OCI-LY7 (cell line): ENCODE measurements around the gene RPL3. TPM values are rescaled to one million over a fixed set of nuclear protein-coding genes. Genes with fewer than 3 reads are reported as not detected.
A peak's percentile ranks its signal among the peaks of the same experiment; 100 is the strongest.

Experiments used
- BruUV-seq: library from RNA; stranded (reverse); fragments of 400-500 nt; replicated peaks from 2 replicates; lab custom pipeline; 2021; lab: Mats Ljungman, UMichigan
- CTCF ChIA-PET: fragments of 300-600 bp; sonication (Branson Sonifier 250); formaldehyde crosslinking; loops from one replicate; lab custom pipeline; 2022; ENCODE audit warnings: antibody characterized with exemption; ENCODE audit not compliant: unreplicated experiment; lab: Charles Lee
- POLR2A ChIA-PET: fragments of 300-600 bp; sonication (Branson Sonifier 250); formaldehyde crosslinking; loops from one replicate; lab custom pipeline; 2022; ENCODE audit warnings: antibody characterized with exemption; lab: Charles Lee
- DNase-seq: peaks from one replicate; pipeline ENCODE4 v3.0.0-alpha.2; 2015; ENCODE audit warnings: low spot score
- H2AFZ ChIP-seq: fragments of 200-600 bp; sonication (generic), shearing (Covaris generic); 2 replicates; pipeline ENCODE4 v1.6.1; 2014; ENCODE audit warnings: mild to moderate bottlenecking, antibody characterized with exemption, low read length, moderate library complexity
- H3K27ac ChIP-seq: fragments of 200-600 bp; sonication (generic); 2 replicates; pipeline ENCODE4 v1.5.1; 2014; ENCODE audit warnings: mixed run types, low read depth, mild to moderate bottlenecking, moderate library complexity, low read length, inconsistent platforms; ENCODE audit not compliant: poor library complexity, severe bottlenecking
- H3K36me3 ChIP-seq: fragments of 200-600 bp; sonication (generic); 2 replicates; pipeline ENCODE4 v1.6.1; 2014; ENCODE audit warnings: mild to moderate bottlenecking, antibody characterized with exemption, low read length, moderate library complexity, mixed read lengths; ENCODE audit not compliant: insufficient read depth
- H3K4me1 ChIP-seq: fragments of 200-600 bp; sonication (generic); 2 replicates; pipeline ENCODE4 v1.5.1; 2014; ENCODE audit warnings: mild to moderate bottlenecking, low read length; ENCODE audit not compliant: insufficient read depth, poor library complexity, severe bottlenecking
- H3K4me2 ChIP-seq: fragments of 200-600 bp; sonication (generic); 2 replicates; pipeline ENCODE4 v1.6.1; 2014; ENCODE audit warnings: mild to moderate bottlenecking, low read length
- H3K4me3 ChIP-seq: fragments of 200-600 bp; sonication (generic); 2 replicates; pipeline ENCODE4 v1.5.1; 2014; ENCODE audit warnings: mild to moderate bottlenecking, low read depth, low read length; ENCODE audit not compliant: poor library complexity, severe bottlenecking
- H3K79me2 ChIP-seq: fragments of 200-600 bp; sonication (generic); 2 replicates; pipeline ENCODE4 v1.6.1; 2016; ENCODE audit warnings: low read depth, mild to moderate bottlenecking, low read length, moderate library complexity, mixed read lengths; ENCODE audit not compliant: insufficient read depth
- H3K9me2 ChIP-seq: fragments of 200-600 bp; sonication (generic); 2 replicates; pipeline ENCODE4 v1.6.1; 2016; ENCODE audit warnings: mild to moderate bottlenecking, low read length, mixed read lengths; ENCODE audit not compliant: insufficient read depth
- H3K9me3 ChIP-seq: fragments of 200-600 bp; sonication (generic); 2 replicates; pipeline ENCODE4 v1.6.1; 2014; ENCODE audit warnings: mild to moderate bottlenecking, mixed run types, low read length, mixed read lengths
- H4K20me1 ChIP-seq: fragments of 200-600 bp; sonication (generic); 2 replicates; pipeline ENCODE4 v1.6.1; 2014; ENCODE audit warnings: mild to moderate bottlenecking, antibody characterized with exemption, low read length, moderate library complexity, mixed read lengths; ENCODE audit not compliant: insufficient read depth
- CTCF ChIP-seq: fragments of 200-600 bp; sonication (generic); conservative IDR thresholded peaks from 2 replicates; pipeline ENCODE4 v1.5.1; 2014; ENCODE audit warnings: mild to moderate bottlenecking, antibody characterized with exemption, low read length, moderate library complexity, mixed read lengths
- EZH2phosphoT487 ChIP-seq: fragments of 200-600 bp; sonication (generic); IDR thresholded peaks from 2 replicates; pipeline ENCODE4 v1.6.1; 2018; ENCODE audit warnings: low read depth, borderline replicate concordance, mild to moderate bottlenecking, mixed run types, antibody characterized with exemption, low read length, moderate library complexity, mixed read lengths
- intact Hi-C: fragments of 100-400 bp; cut with micrococcal nuclease; formaldehyde crosslinking; loops from one replicate; pipeline ENCODE4 v1.10.0; 2022; ENCODE audit not compliant: unreplicated experiment
- total RNA-seq, 2 experiments: library from RNA; depleted of rRNA in 1 of 2; stranded (reverse); fragments of >200 nt in 1 of 2; shearing (Covaris generic) in 1 of 2; gene quantifications; 2 replicates each; pipeline ENCODE4 v1.2.3, GENCODE V29; 2014 to 2022

The RPL3 gene
- total RNA-seq, 2 experiments from 2014 or later, result 2,313 to 2,457 TPM

GRCh38 chr22:39349506-39349966 is 30.1 kb upstream of the RPL3 start:
- H3K4me1 ChIP-seq, result peaks cover 32% of the 10 kb centered on the region
- CTCF ChIA-PET, result interaction anchor here (0.9 kb wide), 1 partner anchor 18 kb away, joined by 3 read pairs; no protein-coding TSS in a partner anchor
- intact Hi-C loops, result loop anchor here (1.0 to 10.0 kb wide), 2 partner anchors 30 to 95 kb away; partner anchors contain the start of gene RPL3
- TF ChIP-seq CTCF (no peak), EZH2phosphoT487 (no peak)
- H2AFZ ChIP-seq, result peak overlapping the region; percentile 95
- no peaks in the 10 kb centered on the region for H3K9me2 ChIP-seq
- H4K20me1 ChIP-seq, result no peaks in the 10 kb centered on the region
- peak overlapping the region; percentile 87 for H3K4me2 ChIP-seq
- BruUV-seq, result no TSS peak
- H3K36me3 ChIP-seq, result no peaks in the 10 kb centered on the region
- no peaks in the 10 kb centered on the region for H3K79me2 ChIP-seq
- H3K9me3 ChIP-seq, result no peaks in the 10 kb centered on the region
- H3K27ac ChIP-seq, result peak overlapping the region; percentile 68
- POLR2A ChIA-PET, result interaction anchor here (0.5 to 1.3 kb wide), 6 partner anchors 27 to 1145 kb away, joined by 3 to 9 read pairs (median 4); partner anchors contain the start of gene RPL3
- peak; percentile 81 for DNase-seq
- H3K4me3 ChIP-seq, result peak overlapping the region; percentile 75

GRCh38 chr22:39348909-39349505 is 29.6 kb upstream of the RPL3 start:
- no peak for TF ChIP-seq CTCF
- no peak for TF ChIP-seq EZH2phosphoT487
- Histone ChIP-seq H3K27ac (peak overlapping the region; percentile 68), H4K20me1 (no peaks in the 10 kb centered on the region), H2AFZ (peak overlapping the region; percentile 95), H3K36me3 (no peaks in the 10 kb centered on the region), H3K9me3 (no peaks in the 10 kb centered on the region), H3K79me2 (no peaks in the 10 kb centered on the region), H3K4me2 (peak overlapping the region; percentile 87), H3K4me1 (peaks cover 34% of the 10 kb centered on the region), H3K4me3 (peak overlapping the region; percentile 66), H3K9me2 (no peaks in the 10 kb centered on the region)
- intact Hi-C loops, result loop anchor here (1.0 to 10.0 kb wide), 2 partner anchors 30 to 96 kb away; partner anchors contain the start of gene RPL3
- CTCF ChIA-PET, result interaction anchor here (0.9 kb wide), 1 partner anchor 18 kb away, joined by 3 read pairs; no protein-coding TSS in a partner anchor
- no TSS peak for BruUV-seq
- DNase-seq, result no peak
- POLR2A ChIA-PET, result interaction anchor here (0.5 to 1.3 kb wide), 6 partner anchors 27 to 1145 kb away, joined by 3 to 9 read pairs (median 4); partner anchors contain the start of gene RPL3

- Histone ChIP-seq H3K36me3 (no peaks in the 10 kb centered on the region), H2AFZ (no peak overlapping the region), H3K9me2 (no peaks in the 10 kb centered on the region), H3K79me2 (no peaks in the 10 kb centered on the region), H3K4me1 (peaks cover 16% of the 10 kb centered on the region), H3K27ac (no peak overlapping the region), H4K20me1 (no peaks in the 10 kb centered on the region), H3K9me3 (no peaks in the 10 kb centered on the region), H3K4me3 (no peak overlapping the region), H3K4me2 (no peak overlapping the region)
- POLR2A ChIA-PET, result interaction anchor here (0.6 to 1.0 kb wide), 3 partner anchors 50 to 189 kb away, joined by 3 read pairs; no protein-coding TSS in a partner anchor
- no TSS peak for BruUV-seq
- CTCF ChIA-PET, result no interaction called here
- intact Hi-C loops, result loop anchor here (10.0 kb wide), 1 partner anchor 100 kb away; no protein-coding TSS in a partner anchor
- no peak for TF ChIP-seq CTCF
- no peak for TF ChIP-seq EZH2phosphoT487
- DNase-seq, result no peak
Measured at GRCh38 chr22:39345231-39345630, 25.8 kb upstream of the RPL3 start.
